ENCODE data around the gene LMTK2. TPM values are rescaled to one million over a fixed set of nuclear protein-coding genes. Genes with fewer than 3 reads are reported as not detected.

The LMTK2 gene
- total RNA-seq, 2 experiments from 2014 or later, result 10.0 to 17.5 TPM

- POLR2A ChIA-PET, result interaction anchor here (0.7 kb wide), 1 partner anchor 30 kb away, joined by 3 read pairs; no protein-coding TSS in a partner anchor
- BruUV-seq (replicated peaks), result no TSS peak
- intact Hi-C loops (cut with micrococcal nuclease; ENCODE audit: unreplicated experiment), result no loop called here
Measured at GRCh38 chr7:98081319-98081718, 25.3 kb upstream of the LMTK2 start.

GRCh38 chr7:98084631-98085030 lies 22.0 kb upstream of the LMTK2 start:
- Histone ChIP-seq H3K4me1 (ENCODE audit: insufficient read depth, low read length, poor library complexity, severe bottlenecking) (no peaks in the 10 kb centered on the region), H3K4me3 (ENCODE audit: low read depth, low read length, poor library complexity, severe bottlenecking) (no peak overlapping the region), H3K9me3 (ENCODE audit: low read length) (no peaks in the 10 kb centered on the region), H2AFZ (ENCODE audit: low read length) (no peak overlapping the region), H3K36me3 (ENCODE audit: insufficient read depth, low read length) (no peaks in the 10 kb centered on the region), H3K9me2 (ENCODE audit: insufficient read depth, low read length) (no peaks in the 10 kb centered on the region), H3K4me2 (ENCODE audit: low read length) (no peak overlapping the region), H4K20me1 (ENCODE audit: insufficient read depth, low read length) (no peaks in the 10 kb centered on the region), H3K27ac (ENCODE audit: low read depth, low read length, poor library complexity, severe bottlenecking) (no peak overlapping the region), H3K79me2 (ENCODE audit: insufficient read depth, low read depth, low read length) (no peaks in the 10 kb centered on the region)
- ChIA-PET CTCF (ENCODE audit: unreplicated experiment) (no interaction called here), POLR2A (no interaction called here)
- DNase-seq (ENCODE audit: low spot score), result no peak
- intact Hi-C loops (cut with micrococcal nuclease; ENCODE audit: unreplicated experiment), result no loop called here
- TF ChIP-seq CTCF (conservative IDR thresholded peaks at IDR 0.05; ENCODE audit: low read length) (no peak), EZH2phosphoT487 (IDR thresholded peaks at IDR 0.05; ENCODE audit: borderline replicate concordance, low read depth, low read length) (no peak)
- BruUV-seq (replicated peaks), result no TSS peak

More at GRCh38 chr7:98081319-98081718, 25.3 kb upstream of the LMTK2 start:
- CTCF ChIA-PET (ENCODE audit: unreplicated experiment), result no interaction called here
- no peak overlapping the region for H3K4me2 ChIP-seq (ENCODE audit: low read length)
- no peaks in the 10 kb centered on the region for H3K79me2 ChIP-seq (ENCODE audit: insufficient read depth, low read depth, low read length)
- no peak overlapping the region for H2AFZ ChIP-seq (ENCODE audit: low read length)
- no peaks in the 10 kb centered on the region for H3K36me3 ChIP-seq (ENCODE audit: insufficient read depth, low read length)
- H3K27ac ChIP-seq (ENCODE audit: low read depth, low read length, poor library complexity, severe bottlenecking), result no peak overlapping the region
- no peaks in the 10 kb centered on the region for H4K20me1 ChIP-seq (ENCODE audit: insufficient read depth, low read length)
- no peak for DNase-seq (ENCODE audit: low spot score)
- H3K4me1 ChIP-seq (ENCODE audit: insufficient read depth, low read length, poor library complexity, severe bottlenecking), result no peaks in the 10 kb centered on the region
- no peak overlapping the region for H3K4me3 ChIP-seq (ENCODE audit: low read depth, low read length, poor library complexity, severe bottlenecking)
- no peak for TF ChIP-seq CTCF (conservative IDR thresholded peaks at IDR 0.05; ENCODE audit: low read length)
- no peak for TF ChIP-seq EZH2phosphoT487 (IDR thresholded peaks at IDR 0.05; ENCODE audit: borderline replicate concordance, low read depth, low read length)
- no peaks in the 10 kb centered on the region for H3K9me3 ChIP-seq (ENCODE audit: low read length)
- no peaks in the 10 kb centered on the region for H3K9me2 ChIP-seq (ENCODE audit: insufficient read depth, low read length)

DNA sequence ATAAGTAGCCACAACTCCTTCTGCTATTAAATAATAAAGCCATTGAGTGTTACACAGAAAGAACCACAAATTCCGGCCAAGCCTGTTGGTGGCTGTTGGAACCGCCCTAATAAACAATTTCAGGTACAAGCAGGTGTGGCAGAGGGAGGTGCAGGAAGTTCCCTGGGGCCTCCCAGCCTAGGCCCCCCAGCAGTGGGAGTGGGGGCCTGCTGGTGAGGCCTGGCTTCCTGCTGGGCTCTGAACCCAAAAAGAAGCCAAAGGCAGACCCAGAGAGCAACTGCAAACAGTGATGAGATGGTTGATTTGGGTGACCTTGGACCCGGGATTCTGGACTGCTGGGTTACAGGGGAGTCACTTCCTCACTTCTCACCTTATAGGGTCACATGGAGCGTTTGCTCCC lies 21.0 kb upstream of the LMTK2 start:
- ChIA-PET POLR2A (no interaction called here), CTCF (ENCODE audit: unreplicated experiment) (no interaction called here)
- intact Hi-C loops (cut with micrococcal nuclease; ENCODE audit: unreplicated experiment), result no loop called here
- Histone ChIP-seq H3K4me3 (ENCODE audit: low read depth, low read length, poor library complexity, severe bottlenecking) (no peak overlapping the region), H3K4me2 (ENCODE audit: low read length) (no peak overlapping the region), H3K79me2 (ENCODE audit: insufficient read depth, low read depth, low read length) (no peaks in the 10 kb centered on the region), H3K9me2 (ENCODE audit: insufficient read depth, low read length) (no peaks in the 10 kb centered on the region), H4K20me1 (ENCODE audit: insufficient read depth, low read length) (no peaks in the 10 kb centered on the region), H3K27ac (ENCODE audit: low read depth, low read length, poor library complexity, severe bottlenecking) (no peak overlapping the region), H3K4me1 (ENCODE audit: insufficient read depth, low read length, poor library complexity, severe bottlenecking) (no peaks in the 10 kb centered on the region), H2AFZ (ENCODE audit: low read length) (no peak overlapping the region), H3K9me3 (ENCODE audit: low read length) (no peaks in the 10 kb centered on the region), H3K36me3 (ENCODE audit: insufficient read depth, low read length) (no peaks in the 10 kb centered on the region)
- DNase-seq (ENCODE audit: low spot score), result no peak
- BruUV-seq (replicated peaks), result no TSS peak
- TF ChIP-seq CTCF (conservative IDR thresholded peaks at IDR 0.05; ENCODE audit: low read length) (no peak), EZH2phosphoT487 (IDR thresholded peaks at IDR 0.05; ENCODE audit: borderline replicate concordance, low read depth, low read length) (no peak)

Data from OCI-LY7 (cell line).